Measurements from ENCODE around the gene GPBAR1.

GRCh38 chr2:218214116-218214515 lies 46.7 kb upstream of the GPBAR1 start:
- TF ChIP-seq POLR2A (IDR thresholded peaks at IDR 0.05): no peak
- TF ChIP-seq, protein P1, sequence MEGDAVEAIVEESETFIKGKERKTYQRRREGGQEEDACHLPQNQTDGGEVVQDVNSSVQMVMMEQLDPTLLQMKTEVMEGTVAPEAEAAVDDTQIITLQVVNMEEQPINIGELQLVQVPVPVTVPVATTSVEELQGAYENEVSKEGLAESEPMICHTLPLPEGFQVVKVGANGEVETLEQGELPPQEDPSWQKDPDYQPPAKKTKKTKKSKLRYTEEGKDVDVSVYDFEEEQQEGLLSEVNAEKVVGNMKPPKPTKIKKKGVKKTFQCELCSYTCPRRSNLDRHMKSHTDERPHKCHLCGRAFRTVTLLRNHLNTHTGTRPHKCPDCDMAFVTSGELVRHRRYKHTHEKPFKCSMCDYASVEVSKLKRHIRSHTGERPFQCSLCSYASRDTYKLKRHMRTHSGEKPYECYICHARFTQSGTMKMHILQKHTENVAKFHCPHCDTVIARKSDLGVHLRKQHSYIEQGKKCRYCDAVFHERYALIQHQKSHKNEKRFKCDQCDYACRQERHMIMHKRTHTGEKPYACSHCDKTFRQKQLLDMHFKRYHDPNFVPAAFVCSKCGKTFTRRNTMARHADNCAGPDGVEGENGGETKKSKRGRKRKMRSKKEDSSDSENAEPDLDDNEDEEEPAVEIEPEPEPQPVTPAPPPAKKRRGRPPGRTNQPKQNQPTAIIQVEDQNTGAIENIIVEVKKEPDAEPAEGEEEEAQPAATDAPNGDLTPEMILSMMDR (IDR thresholded peaks at IDR 0.05): no peak
